GM12878 (cell line): ENCODE measurements around the gene FGD4. TPM values are rescaled to one million over a fixed set of nuclear protein-coding genes. Genes with fewer than 3 reads are reported as not detected.

Source experiments
- ATAC-seq: fragments of 200-7000 bp; cut with Tn5 transposase; 3 replicates; pipeline ENCODE4 v1.9.1; 2020; ENCODE audit warnings: mild to moderate bottlenecking, moderate library complexity
- BruUV-seq: library from RNA; stranded (reverse); fragments of 400-500 nt; replicated peaks from 2 replicates; lab custom pipeline; 2021; lab: Mats Ljungman, UMichigan
- CTCF ChIA-PET: fragments of 300-600 bp; sonication (Branson Sonifier 250); formaldehyde crosslinking; extraction: SDS; loops from one replicate; lab custom pipeline; 2021; ENCODE audit warnings: inconsistent platforms; lab: Yijun Ruan, JAX
- POLR2A ChIA-PET: fragments of 350-600 bp; formaldehyde crosslinking; extraction: SDS; loops from one replicate; lab custom pipeline; 2021; ENCODE audit warnings: inconsistent platforms; lab: Charles Lee
- RAD21 ChIA-PET: fragments of 300-600 bp; sonication (Branson Sonifier 250); formaldehyde crosslinking; loops from one replicate; lab custom pipeline; 2023; ENCODE audit warnings: antibody characterized with exemption; ENCODE audit not compliant: unreplicated experiment; lab: Charles Lee
- SMC1A ChIA-PET: fragments of 300-600 bp; sonication (Branson Sonifier 250); formaldehyde crosslinking; loops from one replicate; lab custom pipeline; 2023; ENCODE audit not compliant: unreplicated experiment, uncharacterized antibody; lab: Charles Lee
- DNase-seq: peaks from one replicate; pipeline ENCODE4 v3.0.0-alpha.2; 2011; ENCODE audit warnings: low read depth, low spot score
- FAIRE-seq: peaks from 3 replicates; lab custom pipeline; 2011; peaks lifted over from hg19 to GRCh38; lab: Jason Lieb, UNC
- H2AFZ ChIP-seq: 2 replicates; pipeline ENCODE4 v1.6.0; 2011; ENCODE audit warnings: low read depth, low read length, control low read depth; ENCODE audit not compliant: control insufficient read depth
- H3K27ac ChIP-seq: 2 replicates; pipeline ENCODE4 v1.5.1; 2011; ENCODE audit warnings: control low read depth; ENCODE audit not compliant: control insufficient read depth, insufficient read depth
- H3K27me3 ChIP-seq, 2 experiments: replicated peaks in 1 of 2; 2 replicates each; pipeline versions ENCODE4 v1.6.0 to v1.6.1; 2011; ENCODE audit warnings: low read length in 1 of 2; ENCODE audit not compliant: control insufficient read depth in 2 of 2, insufficient read depth in 2 of 2
- H3K36me3 ChIP-seq, 2 experiments: 2 replicates each; pipeline ENCODE4 v1.5.1; 2011; ENCODE audit warnings: low read length in 1 of 2; ENCODE audit not compliant: control insufficient read depth in 2 of 2, insufficient read depth in 2 of 2
- H3K4me1 ChIP-seq: 2 replicates; pipeline ENCODE4 v1.6.1; 2011; ENCODE audit warnings: mild to moderate bottlenecking, low read length, moderate library complexity, mixed read lengths; ENCODE audit not compliant: control insufficient read depth, insufficient read depth
- H3K4me2 ChIP-seq: 2 replicates; pipeline ENCODE4 v1.6.0; 2011; ENCODE audit warnings: control low read depth; ENCODE audit not compliant: control insufficient read depth, insufficient read depth
- H3K4me3 ChIP-seq: fragments of 200-600 bp; sonication (generic); 2 replicates; pipeline ENCODE4 v1.5.1; 2016
- H3K79me2 ChIP-seq: 2 replicates; pipeline ENCODE4 v1.6.0; 2011; ENCODE audit warnings: low read length; ENCODE audit not compliant: control insufficient read depth, insufficient read depth
- H3K9ac ChIP-seq: 2 replicates; pipeline ENCODE4 v1.8.0; 2011; ENCODE audit warnings: low read length, control low read depth, mixed read lengths; ENCODE audit not compliant: control insufficient read depth, insufficient read depth
- H3K9me3 ChIP-seq: replicated peaks from 3 replicates; pipeline ENCODE4 v1.5.1; 2011; ENCODE audit warnings: mild to moderate bottlenecking, low read length; ENCODE audit not compliant: control insufficient read depth, insufficient read depth
- H4K20me1 ChIP-seq: 2 replicates; pipeline ENCODE4 v1.6.0; 2011; ENCODE audit not compliant: control insufficient read depth, insufficient read depth
- BHLHE40 ChIP-seq, 2 experiments: fragments of 450-650 bp in 1 of 2; IDR thresholded peaks; 2 replicates each; pipeline ENCODE4 v1.6.1; 2011 to 2017; ENCODE audit warnings: low read depth in 2 of 2, borderline replicate concordance in 1 of 2, improper control_type of control experiment in 1 of 2, low read length in 1 of 2, mild to moderate bottlenecking in 1 of 2
- NFYB ChIP-seq: IDR thresholded peaks from 2 replicates; pipeline ENCODE4 v1.6.1; 2011; ENCODE audit warnings: low read depth, mild to moderate bottlenecking, low read length, improper control_type of control experiment, moderate library complexity; ENCODE audit not compliant: insufficient read depth
- SUZ12 ChIP-seq: fragments of 200-600 bp; sonication (generic); IDR thresholded peaks from one replicate; pipeline ENCODE4 v1.6.1; 2018; ENCODE audit warnings: antibody characterized with exemption, mild to moderate bottlenecking; ENCODE audit not compliant: unreplicated experiment
- ZNF217 ChIP-seq: fragments of 450-650 bp; IDR thresholded peaks from 2 replicates; pipeline ENCODE4 v1.6.1; 2017; ENCODE audit warnings: antibody characterized with exemption, mild to moderate bottlenecking
- WGBS: methylation state at CpG from one replicate; pipeline ENCODE4 v1.1.6; 2016; ENCODE audit warnings: low lambda C conversion rate; ENCODE audit not compliant: insufficient replicate concordance, insufficient coverage; ENCODE audit errors: missing lambda C conversion rate; 5-methylcytosine and 5-hydroxymethylcytosine counted together
- in situ Hi-C: fragments of 300-500 bp; cut with MboI; formaldehyde crosslinking; loops from 9 replicates; pipeline ENCODE4 v1.14.3; 2018; ENCODE audit warnings: mixed read lengths
- intact Hi-C: fragments of 100-400 bp; cut with micrococcal nuclease; formaldehyde crosslinking; loops from one replicate; pipeline ENCODE4 v1.14.2; 2022; ENCODE audit not compliant: unreplicated experiment
- polyA plus RNA-seq, 11 experiments: library from polyadenylated mRNA; depleted of rRNA in 4 of 11; unstranded in 6 of 11; stranded (reverse) in 5 of 11; fragments of >200 nt; fragmentation: Nextera tagmentation in 4 of 11; fragmentation: Illumina TruSeq in 1 of 11; extraction: Ambion mirVana in 4 of 11; extraction: Trizol in 1 of 11; gene quantifications; 1 replicate in 1 of 11; 2 replicates in 10 of 11; pipeline versions ENCODE4 v1.2.1 to v1.2.3, GENCODE V29; 2011 to 2016; ENCODE audit warnings: inconsistent platforms in 2 of 11, missing spikeins in 2 of 11, low read depth in 1 of 11
- total RNA-seq, 4 experiments: library from RNA; depleted of rRNA in 3 of 4; stranded (reverse); fragments of >200 nt in 3 of 4; fragmentation: Illumina TruSeq in 1 of 4; extraction: Trizol in 1 of 4; gene quantifications; 2 replicates each; pipeline versions ENCODE4 v1.2.1 to v1.2.3, GENCODE V29; 2013 to 2021
- TF ChIP-seq, protein P1 (sequence below): fragments of 450-650 bp; IDR thresholded peaks from 2 replicates; pipeline ENCODE4 v1.6.1; 2017; ENCODE audit warnings: mild to moderate bottlenecking, moderate library complexity
- TF ChIP-seq, protein P2 (sequence below): IDR thresholded peaks from 2 replicates; pipeline ENCODE4 v1.6.1; 2012; ENCODE audit warnings: low read depth, low read length, improper control_type of control experiment

FGD4 gene
- total and polyA plus RNA-seq, 10 of the 15 experiments (the other 5 are each of a cell fraction or from before 2014, with no cell fraction given): 0.01 to 0.18 (median 0.08) TPM; not detected in 3

DNA sequence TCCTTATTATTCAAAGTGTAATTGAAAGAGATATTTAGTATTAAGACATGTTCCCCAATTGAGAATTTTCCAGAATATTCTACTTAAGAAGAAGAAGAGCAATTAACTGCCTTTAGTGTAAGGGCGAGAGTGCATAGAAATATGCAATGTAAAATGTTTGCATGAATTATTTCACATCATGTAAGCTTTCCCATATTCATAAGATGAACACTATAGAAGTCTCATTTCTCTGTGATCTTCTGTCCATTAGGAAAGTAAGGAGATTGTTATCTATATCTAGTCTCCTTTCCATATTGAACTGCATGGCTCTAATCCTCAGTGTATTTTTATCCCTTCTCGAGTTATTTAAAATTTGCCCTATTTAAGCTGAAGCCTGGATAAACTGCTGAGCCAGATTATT, 17.1 kb upstream of the FGD4 start (continued):
- TF ChIP-seq SUZ12 (no peak), BHLHE40 (IDR thresholded peaks at IDR 0.05; ENCODE audit: borderline replicate concordance in 1 of 2, low read depth in 2 of 2, low read length in 1 of 2) (no peak)
- TF ChIP-seq, protein P1, sequence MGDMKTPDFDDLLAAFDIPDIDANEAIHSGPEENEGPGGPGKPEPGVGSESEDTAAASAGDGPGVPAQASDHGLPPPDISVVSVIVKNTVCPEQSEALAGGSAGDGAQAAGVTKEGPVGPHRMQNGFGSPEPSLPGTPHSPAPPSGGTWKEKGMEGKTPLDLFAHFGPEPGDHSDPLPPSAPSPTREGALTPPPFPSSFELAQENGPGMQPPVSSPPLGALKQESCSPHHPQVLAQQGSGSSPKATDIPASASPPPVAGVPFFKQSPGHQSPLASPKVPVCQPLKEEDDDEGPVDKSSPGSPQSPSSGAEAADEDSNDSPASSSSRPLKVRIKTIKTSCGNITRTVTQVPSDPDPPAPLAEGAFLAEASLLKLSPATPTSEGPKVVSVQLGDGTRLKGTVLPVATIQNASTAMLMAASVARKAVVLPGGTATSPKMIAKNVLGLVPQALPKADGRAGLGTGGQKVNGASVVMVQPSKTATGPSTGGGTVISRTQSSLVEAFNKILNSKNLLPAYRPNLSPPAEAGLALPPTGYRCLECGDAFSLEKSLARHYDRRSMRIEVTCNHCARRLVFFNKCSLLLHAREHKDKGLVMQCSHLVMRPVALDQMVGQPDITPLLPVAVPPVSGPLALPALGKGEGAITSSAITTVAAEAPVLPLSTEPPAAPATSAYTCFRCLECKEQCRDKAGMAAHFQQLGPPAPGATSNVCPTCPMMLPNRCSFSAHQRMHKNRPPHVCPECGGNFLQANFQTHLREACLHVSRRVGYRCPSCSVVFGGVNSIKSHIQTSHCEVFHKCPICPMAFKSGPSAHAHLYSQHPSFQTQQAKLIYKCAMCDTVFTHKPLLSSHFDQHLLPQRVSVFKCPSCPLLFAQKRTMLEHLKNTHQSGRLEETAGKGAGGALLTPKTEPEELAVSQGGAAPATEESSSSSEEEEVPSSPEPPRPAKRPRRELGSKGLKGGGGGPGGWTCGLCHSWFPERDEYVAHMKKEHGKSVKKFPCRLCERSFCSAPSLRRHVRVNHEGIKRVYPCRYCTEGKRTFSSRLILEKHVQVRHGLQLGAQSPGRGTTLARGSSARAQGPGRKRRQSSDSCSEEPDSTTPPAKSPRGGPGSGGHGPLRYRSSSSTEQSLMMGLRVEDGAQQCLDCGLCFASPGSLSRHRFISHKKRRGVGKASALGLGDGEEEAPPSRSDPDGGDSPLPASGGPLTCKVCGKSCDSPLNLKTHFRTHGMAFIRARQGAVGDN: no peak

DNA sequence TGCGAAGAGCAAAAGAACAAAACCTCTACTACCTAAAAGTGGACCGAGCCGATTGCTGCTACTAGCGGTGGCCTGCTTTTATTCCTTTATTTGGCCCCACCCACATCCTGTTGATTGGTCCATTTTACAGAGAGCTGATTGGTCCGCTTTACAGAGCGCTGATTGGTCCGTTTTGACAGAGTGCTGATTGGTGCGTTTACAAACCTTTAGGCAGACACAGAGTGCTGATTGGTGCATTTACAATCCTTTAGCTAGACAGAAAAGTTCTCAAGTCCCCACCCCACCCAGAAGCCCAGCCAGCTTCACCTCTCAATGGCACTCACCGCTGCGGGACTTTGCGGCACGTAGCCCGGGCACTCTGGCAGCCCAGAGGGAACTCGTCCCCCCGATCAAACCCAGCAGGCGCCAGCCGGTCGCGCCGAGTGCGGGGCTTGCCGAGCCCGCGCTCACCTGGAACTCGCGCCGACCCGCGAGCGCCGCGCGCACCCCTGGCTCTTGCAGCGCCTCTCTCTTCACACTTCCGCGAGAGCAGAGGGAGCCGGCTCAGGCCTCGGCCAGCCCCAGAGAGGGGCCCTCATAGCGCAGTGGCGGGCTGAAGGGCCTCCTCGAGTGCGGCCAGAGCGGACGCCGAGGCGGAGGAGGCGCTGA, 8.7 kb upstream of the FGD4 start:
- Histone ChIP-seq H3K4me1 (no peaks in the 10 kb centered on the region), H3K4me2 (no peak overlapping the region), H3K9ac (no peak overlapping the region), H3K27ac (no peak overlapping the region), H3K36me3 (no peaks in the 10 kb centered on the region), H3K4me3 (no peak overlapping the region), H3K27me3 (no peaks in the 10 kb centered on the region), H3K79me2 (no peaks in the 10 kb centered on the region), H3K9me3 (no peaks in the 10 kb centered on the region), H2AFZ (no peak overlapping the region), H4K20me1 (no peaks in the 10 kb centered on the region)
- TF ChIP-seq NFYB: peak; percentile 56; the same call in 1 of the 2 replicates
- no peak for TF ChIP-seq ZNF217
- TF ChIP-seq, protein P2, sequence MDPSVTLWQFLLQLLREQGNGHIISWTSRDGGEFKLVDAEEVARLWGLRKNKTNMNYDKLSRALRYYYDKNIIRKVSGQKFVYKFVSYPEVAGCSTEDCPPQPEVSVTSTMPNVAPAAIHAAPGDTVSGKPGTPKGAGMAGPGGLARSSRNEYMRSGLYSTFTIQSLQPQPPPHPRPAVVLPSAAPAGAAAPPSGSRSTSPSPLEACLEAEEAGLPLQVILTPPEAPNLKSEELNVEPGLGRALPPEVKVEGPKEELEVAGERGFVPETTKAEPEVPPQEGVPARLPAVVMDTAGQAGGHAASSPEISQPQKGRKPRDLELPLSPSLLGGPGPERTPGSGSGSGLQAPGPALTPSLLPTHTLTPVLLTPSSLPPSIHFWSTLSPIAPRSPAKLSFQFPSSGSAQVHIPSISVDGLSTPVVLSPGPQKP: no peak
- WGBS: 86% methylated on average over 42 of the region's 47 CpGs
- CTCF ChIA-PET: no interaction called here
- SMC1A ChIA-PET: no interaction called here
- RAD21 ChIA-PET: no interaction called here
- ATAC-seq (no peak), DNase-seq (no peak), FAIRE-seq (no peak)
- POLR2A ChIA-PET: no interaction called here
- intact Hi-C loops (no loop called here), in situ Hi-C loops (no loop called here)
- BruUV-seq: no TSS peak
